SU-DHL-6 (cell line): ENCODE results near the gene SFTPA2.

Experiments
- CTCF ChIP-seq: fragments of 200-600 bp; sonication (generic); IDR thresholded peaks from one replicate; pipeline ENCODE4 v1.5.1; 2017; ENCODE audit warnings: antibody characterized with exemption, mild to moderate bottlenecking, low read length, moderate library complexity; ENCODE audit not compliant: insufficient read depth, poor library complexity, severe bottlenecking
- EZH2phosphoT487 ChIP-seq: fragments of 200-600 bp; sonication (generic), shearing (Covaris generic); conservative IDR thresholded peaks from 2 replicates; pipeline ENCODE4 v1.6.1; 2018; ENCODE audit warnings: mild to moderate bottlenecking, antibody characterized with exemption, low read length, moderate library complexity, mixed read lengths

DNA sequence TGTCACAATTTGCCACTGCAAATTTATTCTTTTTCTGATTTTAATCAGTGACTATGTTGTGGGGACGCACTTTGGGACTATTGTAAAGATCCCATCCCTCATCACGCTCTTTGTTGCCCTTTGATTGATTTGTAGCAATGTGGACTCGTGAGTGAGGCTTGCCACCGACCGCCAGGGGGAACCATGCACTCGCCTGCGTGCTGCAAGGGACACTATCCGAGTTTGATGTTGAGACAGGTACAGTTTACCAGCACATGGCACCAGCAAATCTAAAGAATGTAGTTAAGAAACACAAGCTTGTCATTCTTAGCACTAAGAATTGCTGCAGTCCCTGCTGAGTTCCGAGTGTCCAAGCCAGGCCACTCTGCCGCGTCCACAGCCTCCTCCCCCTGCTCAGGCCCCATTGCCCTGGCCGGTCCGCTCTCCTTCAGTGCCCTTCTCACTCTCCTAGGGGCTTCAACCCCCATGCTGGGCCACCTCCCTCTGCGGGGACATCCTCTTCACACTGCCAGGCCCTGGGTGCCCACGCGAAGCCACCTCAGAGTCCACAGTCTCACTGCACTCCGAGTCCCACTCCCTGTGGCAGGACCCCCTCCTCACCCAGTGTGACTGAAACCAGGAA lies 2.0 kb upstream of the SFTPA2 start:
- TF ChIP-seq CTCF (peak; percentile 63), EZH2phosphoT487 (no peak)
